GM20000 (cell line): Measurements from ENCODE around the gene RGSL1.

Experiments
- DNase-seq: peaks from one replicate; pipeline ENCODE4 v3.0.0; 2012; ENCODE audit warnings: low spot score
- CTCF ChIP-seq: IDR thresholded peaks from 2 replicates; pipeline ENCODE4 v1.5.1; 2012; ENCODE audit warnings: mild to moderate bottlenecking, control low read depth; ENCODE audit errors: extremely low read depth, missing control alignments

Gene RGSL1

GRCh38 chr1:182430263-182431068, 19.5 kb upstream of the RGSL1 start:
- DNase-seq = peak; percentile 56
- TF ChIP-seq CTCF = no peak

GRCh38 chr1:182431278-182431677, 18.7 kb upstream of the RGSL1 start:
- no peak for DNase-seq
- TF ChIP-seq CTCF = no peak

GRCh38 chr1:182433580-182433979, 16.4 kb upstream of the RGSL1 start:
- DNase-seq = no peak

GRCh38 chr1:182438326-182438725, 11.6 kb upstream of the RGSL1 start:
- no peak for TF ChIP-seq CTCF
- DNase-seq = no peak

More at GRCh38 chr1:182433580-182433979, 16.4 kb upstream of the RGSL1 start:
- no peak for TF ChIP-seq CTCF

- peak; percentile 38 for DNase-seq
- TF ChIP-seq CTCF = no peak
Measured at GRCh38 chr1:182441719-182442118, 8.2 kb upstream of the RGSL1 start.

DNA sequence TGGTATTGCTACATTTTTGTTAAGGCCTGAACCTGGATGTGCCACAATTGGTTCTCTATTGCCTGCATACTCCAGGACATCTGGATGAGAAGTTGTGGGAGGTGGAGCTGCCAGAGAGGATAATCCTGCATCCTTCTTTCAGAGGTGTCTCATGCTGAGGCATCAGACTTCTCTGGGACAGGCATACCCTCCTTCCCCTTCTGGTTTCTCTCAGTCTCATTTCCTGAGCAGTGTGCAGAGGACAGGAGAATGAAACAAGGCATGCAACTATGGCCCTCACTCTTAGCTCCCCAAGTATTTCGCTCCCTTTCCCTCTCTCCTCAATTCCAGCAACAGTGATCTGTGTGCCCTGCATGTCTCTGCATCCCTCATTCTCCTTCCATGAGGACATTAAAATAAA, 7.6 kb upstream of the RGSL1 start:
- no peak for TF ChIP-seq CTCF
- DNase-seq = no peak

GRCh38 chr1:182444497-182444896, 5.4 kb upstream of the RGSL1 start:
- peak; percentile 20 for DNase-seq
- peak; percentile 13 for TF ChIP-seq CTCF
